Panc1 (cell line): ENCODE results near the gene MYBPHL. TPM values are rescaled to one million over a fixed set of nuclear protein-coding genes. Genes with fewer than 3 reads are reported as not detected.

Experiments used
- ATAC-seq: fragments of 200-7000 bp; cut with Tn5 transposase; 2 replicates; pipeline ENCODE4 v1.9.1; 2020; ENCODE audit warnings: mild to moderate bottlenecking, moderate library complexity
- BruUV-seq: library from RNA; stranded (reverse); fragments of 400-500 nt; replicated peaks from 2 replicates; lab custom pipeline; 2021; lab: Mats Ljungman, UMichigan
- CTCF ChIA-PET: fragments of 300-600 bp; sonication (Branson Sonifier 250); formaldehyde crosslinking; loops from one replicate; lab custom pipeline; 2022; ENCODE audit warnings: antibody characterized with exemption; lab: Charles Lee
- POLR2A ChIA-PET: fragments of 300-600 bp; sonication (Branson Sonifier 250); formaldehyde crosslinking; loops from one replicate; lab custom pipeline; 2022; ENCODE audit warnings: antibody characterized with exemption; lab: Charles Lee
- DNase-seq: peaks from one replicate; pipeline ENCODE4 v3.0.0-alpha.2; 2010; ENCODE audit warnings: low read depth, low spot score
- H3K27ac ChIP-seq: 2 replicates; pipeline ENCODE4 v1.5.1; 2011; ENCODE audit warnings: mild to moderate bottlenecking, low read length, inconsistent platforms
- H3K27me3 ChIP-seq: fragments of 200-500 bp; sonication (Bioruptor generic); 2 replicates; pipeline ENCODE4 v1.6.0; 2014; ENCODE audit warnings: low read length, inconsistent platforms; ENCODE audit not compliant: control insufficient read depth, insufficient read depth
- H3K36me3 ChIP-seq: fragments of 200-500 bp; sonication (Bioruptor generic); 2 replicates; pipeline ENCODE4 v1.5.1; 2014; ENCODE audit warnings: inconsistent platforms, mild to moderate bottlenecking, low read length, moderate library complexity; ENCODE audit not compliant: control insufficient read depth, insufficient read depth
- H3K4me1 ChIP-seq: 2 replicates; pipeline ENCODE4 v1.5.1; 2011; ENCODE audit warnings: inconsistent platforms, mild to moderate bottlenecking, low read length, moderate library complexity; ENCODE audit not compliant: control insufficient read depth, insufficient read depth
- H3K4me3 ChIP-seq, 2 experiments: 2 replicates each; pipeline ENCODE4 v1.5.1; 2011 to 2012; ENCODE audit warnings: low read depth in 2 of 2, low read length in 2 of 2, mild to moderate bottlenecking in 2 of 2, inconsistent platforms in 1 of 2, moderate library complexity in 1 of 2
- H3K9me3 ChIP-seq: fragments of 200-500 bp; sonication (Bioruptor generic); 2 replicates; pipeline ENCODE4 v1.5.1; 2014; ENCODE audit warnings: low read depth, mild to moderate bottlenecking, inconsistent platforms, low read length, moderate library complexity; ENCODE audit not compliant: control insufficient read depth, insufficient read depth
- CTCF ChIP-seq: fragments of 450-650 bp; IDR thresholded peaks from 2 replicates; pipeline ENCODE4 v1.5.1; 2017; ENCODE audit warnings: mild to moderate bottlenecking
- POLR2AphosphoS5 ChIP-seq: IDR thresholded peaks from 2 replicates; pipeline ENCODE4 v1.6.1; 2012; ENCODE audit warnings: mild to moderate bottlenecking, low read depth, low read length, moderate library complexity
- SIN3A ChIP-seq: IDR thresholded peaks from 2 replicates; pipeline ENCODE4 v1.6.1; 2012; ENCODE audit warnings: low read depth, mild to moderate bottlenecking, low read length, moderate library complexity, borderline replicate concordance; ENCODE audit not compliant: insufficient read depth
- TCF7L2 ChIP-seq: IDR thresholded peaks from 2 replicates; pipeline ENCODE4 v1.6.1; 2011; ENCODE audit warnings: mild to moderate bottlenecking, low read depth, low read length, inconsistent platforms
- in situ Hi-C: cut with HindIII; loops from 2 replicates; pipeline ENCODE4 v1.10.0; 2016; ENCODE audit warnings: low sequenced_read_pairs, low pct_unique_long_range_greater_than_20kb
- intact Hi-C: fragments of 100-400 bp; cut with micrococcal nuclease; formaldehyde crosslinking; loops from one replicate; pipeline ENCODE4 v1.10.0; 2022; ENCODE audit not compliant: unreplicated experiment
- total RNA-seq: library from RNA; stranded (reverse); gene quantifications from one replicate; pipeline ENCODE4 v1.2.1, GENCODE V29; 2021; ENCODE audit not compliant: unreplicated experiment
- TF ChIP-seq, protein P1 (sequence below), 2 experiments: IDR thresholded peaks; 2 replicates each; pipeline ENCODE4 v1.6.1; 2011 to 2012; ENCODE audit warnings: low read depth in 2 of 2, control low read depth in 1 of 2, low read length in 1 of 2, mild to moderate bottlenecking in 1 of 2, moderate library complexity in 1 of 2; ENCODE audit not compliant: insufficient read depth in 1 of 2

The MYBPHL gene
- total RNA-seq, 1 experiment from 2014 or later: not detected

DNA sequence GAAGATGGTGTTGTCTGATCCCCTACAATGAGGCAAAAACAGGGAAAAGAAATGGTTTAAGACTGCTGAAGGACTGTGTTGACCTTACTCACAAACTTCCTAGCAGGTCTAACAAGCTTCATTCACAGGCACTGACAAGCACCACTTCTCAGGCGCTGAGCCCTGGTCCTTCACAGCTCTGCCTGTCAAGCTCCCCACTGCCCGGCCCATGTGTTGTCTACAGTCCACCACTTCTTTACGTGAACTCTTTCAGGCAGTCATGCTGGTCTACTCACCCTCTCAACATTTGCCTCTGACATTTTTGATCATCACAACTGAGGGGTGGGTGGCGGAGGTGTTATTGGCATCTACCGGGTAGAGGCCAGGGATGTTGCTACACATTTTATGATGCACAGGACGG lies 40.7 kb upstream of the MYBPHL start:
- ATAC-seq: no peak
- BruUV-seq: no TSS peak
- intact Hi-C loops: no loop called here
- H3K36me3 ChIP-seq: no peaks in the 10 kb centered on the region; the same call in 1 of the 2 replicates
- ChIA-PET CTCF (no interaction called here), POLR2A (no interaction called here)
- no peaks in the 10 kb centered on the region for H3K27me3 ChIP-seq
- no peaks in the 10 kb centered on the region for H3K4me1 ChIP-seq
- no peaks in the 10 kb centered on the region for H3K9me3 ChIP-seq
- in situ Hi-C loops: no loop called here
- TF ChIP-seq POLR2AphosphoS5: no peak
- TF ChIP-seq TCF7L2: 0 out of 2 replicates have a peak, but pooled peaks have one; percentile 13
- H3K4me3 ChIP-seq: no peak overlapping the region
- no peak for DNase-seq
- H3K27ac ChIP-seq: no peak overlapping the region

GRCh38 chr1:109341944-109342930 lies 35.4 kb upstream of the MYBPHL start:
- no TSS peak for BruUV-seq
- DNase-seq: no peak
- intact Hi-C loops: no loop called here

More at GRCh38 chr1:109341944-109342930, 35.4 kb upstream of the MYBPHL start:
- H3K4me1 ChIP-seq: no peaks in the 10 kb centered on the region
- H3K36me3 ChIP-seq: no peaks in the 10 kb centered on the region; the same call in 1 of the 2 replicates
- ChIA-PET CTCF (no interaction called here), POLR2A (no interaction called here)
- H3K27me3 ChIP-seq: no peaks in the 10 kb centered on the region
- no peak for ATAC-seq
- H3K27ac ChIP-seq: no peak overlapping the region
- H3K4me3 ChIP-seq: no peak overlapping the region
- no peaks in the 10 kb centered on the region for H3K9me3 ChIP-seq
- TF ChIP-seq POLR2AphosphoS5 (no peak), CTCF (no peak), SIN3A (no peak), TCF7L2 (no peak)
- TF ChIP-seq, protein P1, sequence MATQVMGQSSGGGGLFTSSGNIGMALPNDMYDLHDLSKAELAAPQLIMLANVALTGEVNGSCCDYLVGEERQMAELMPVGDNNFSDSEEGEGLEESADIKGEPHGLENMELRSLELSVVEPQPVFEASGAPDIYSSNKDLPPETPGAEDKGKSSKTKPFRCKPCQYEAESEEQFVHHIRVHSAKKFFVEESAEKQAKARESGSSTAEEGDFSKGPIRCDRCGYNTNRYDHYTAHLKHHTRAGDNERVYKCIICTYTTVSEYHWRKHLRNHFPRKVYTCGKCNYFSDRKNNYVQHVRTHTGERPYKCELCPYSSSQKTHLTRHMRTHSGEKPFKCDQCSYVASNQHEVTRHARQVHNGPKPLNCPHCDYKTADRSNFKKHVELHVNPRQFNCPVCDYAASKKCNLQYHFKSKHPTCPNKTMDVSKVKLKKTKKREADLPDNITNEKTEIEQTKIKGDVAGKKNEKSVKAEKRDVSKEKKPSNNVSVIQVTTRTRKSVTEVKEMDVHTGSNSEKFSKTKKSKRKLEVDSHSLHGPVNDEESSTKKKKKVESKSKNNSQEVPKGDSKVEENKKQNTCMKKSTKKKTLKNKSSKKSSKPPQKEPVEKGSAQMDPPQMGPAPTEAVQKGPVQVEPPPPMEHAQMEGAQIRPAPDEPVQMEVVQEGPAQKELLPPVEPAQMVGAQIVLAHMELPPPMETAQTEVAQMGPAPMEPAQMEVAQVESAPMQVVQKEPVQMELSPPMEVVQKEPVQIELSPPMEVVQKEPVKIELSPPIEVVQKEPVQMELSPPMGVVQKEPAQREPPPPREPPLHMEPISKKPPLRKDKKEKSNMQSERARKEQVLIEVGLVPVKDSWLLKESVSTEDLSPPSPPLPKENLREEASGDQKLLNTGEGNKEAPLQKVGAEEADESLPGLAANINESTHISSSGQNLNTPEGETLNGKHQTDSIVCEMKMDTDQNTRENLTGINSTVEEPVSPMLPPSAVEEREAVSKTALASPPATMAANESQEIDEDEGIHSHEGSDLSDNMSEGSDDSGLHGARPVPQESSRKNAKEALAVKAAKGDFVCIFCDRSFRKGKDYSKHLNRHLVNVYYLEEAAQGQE (IDR thresholded peaks at IDR 0.05; ENCODE audit: insufficient read depth in 1 of 2, low read depth in 2 of 2, low read length in 1 of 2): no peak
- in situ Hi-C loops: no loop called here
